Measurements from ENCODE around the gene ADGRF1.

ADGRF1 gene

GRCh38 chr6:47007657-47008396 lies 34.3 kb downstream of the ADGRF1 start:
- FAIRE-seq = no peak
- DNase-seq (ENCODE audit: insufficient read length, low spot score) = no peak
- no peak for TF ChIP-seq CTCF (IDR thresholded peaks at IDR 0.05; ENCODE audit: insufficient read depth, missing control alignments)

- no peak for TF ChIP-seq CTCF (IDR thresholded peaks at IDR 0.05; ENCODE audit: insufficient read depth, missing control alignments)
- no peak for FAIRE-seq
These were observed 36.6 kb downstream of the ADGRF1 start for GRCh38 chr6:47005486-47005885.

GRCh38 chr6:47004463-47004862 lies 37.7 kb downstream of the ADGRF1 start:
- TF ChIP-seq CTCF (IDR thresholded peaks at IDR 0.05; ENCODE audit: insufficient read depth, missing control alignments) = no peak
- FAIRE-seq (no peak), DNase-seq (ENCODE audit: insufficient read length, low spot score) (no peak)

More at GRCh38 chr6:47005486-47005885, 36.6 kb downstream of the ADGRF1 start:
- DNase-seq (ENCODE audit: insufficient read length, low spot score) = no peak

- DNase-seq (ENCODE audit: insufficient read length, low spot score) = no peak
- FAIRE-seq = no peak
- no peak for TF ChIP-seq CTCF (IDR thresholded peaks at IDR 0.05; ENCODE audit: insufficient read depth, missing control alignments)
These were observed 41.3 kb downstream of the ADGRF1 start for GRCh38 chr6:47000842-47001241.

GRCh38 chr6:46998436-46999017 lies 43.6 kb downstream of the ADGRF1 start:
- DNase-seq (ENCODE audit: insufficient read length, low spot score) = no peak
- no peak for TF ChIP-seq CTCF (IDR thresholded peaks at IDR 0.05; ENCODE audit: insufficient read depth, missing control alignments)
- no peak for FAIRE-seq

GRCh38 chr6:46997646-46998045 lies 44.5 kb downstream of the ADGRF1 start:
- TF ChIP-seq CTCF (IDR thresholded peaks at IDR 0.05; ENCODE audit: insufficient read depth, missing control alignments) = no peak
- no peak for DNase-seq (ENCODE audit: insufficient read length, low spot score)
- no peak for FAIRE-seq
